Forelimb muscle (tissue), 1 donor: Measurements from ENCODE around the gene SMR3B. TPM values are rescaled to one million over a fixed set of nuclear protein-coding genes. Genes with fewer than 3 reads are reported as not detected.

Experiments used
- polyA plus RNA-seq: library from polyadenylated mRNA; unstranded; fragments of 120-200 nt; gene quantifications from one replicate; pipeline ENCODE4 v1.2.1, GENCODE V29; 2013; ENCODE audit not compliant: insufficient read length

SMR3B gene
- polyA plus RNA-seq, 1 donor: not detected

Other genes with a start within 250 kb of the SMR3B start
- gene PRR27, start 228.9 kb upstream of the SMR3B start, polyA plus RNA-seq: 0.05 TPM
- gene ODAM, start 187.4 kb upstream of the SMR3B start, polyA plus RNA-seq: not detected
- 1.5 TPM for gene FDCSP, start 157.0 kb upstream of the SMR3B start, polyA plus RNA-seq
- not detected for gene CSN3, start 140.5 kb upstream of the SMR3B start, polyA plus RNA-seq
- not detected for gene CABS1, start 48.1 kb upstream of the SMR3B start, polyA plus RNA-seq
- not detected for gene SMR3A, start 22.4 kb upstream of the SMR3B start, polyA plus RNA-seq
- not detected for gene OPRPN, start 14.8 kb downstream of the SMR3B start, polyA plus RNA-seq
- not detected for gene MUC7, start 89.1 kb downstream of the SMR3B start, polyA plus RNA-seq
- gene AMTN, start 135.4 kb downstream of the SMR3B start, polyA plus RNA-seq: not detected
- not detected for gene AMBN, start 209.1 kb downstream of the SMR3B start, polyA plus RNA-seq
- 3.8 TPM for gene ENAM, start 245.6 kb downstream of the SMR3B start, polyA plus RNA-seq